H1 (cell line): Measurements from ENCODE around the gene FBXO39. TPM values are rescaled to one million over a fixed set of nuclear protein-coding genes. Genes with fewer than 3 reads are reported as not detected.

Source experiments
- CHD7 ChIP-seq: fragments of 300-600 bp; sonication (generic); IDR thresholded peaks from 2 replicates; pipeline ENCODE4 v1.7.1; 2012; ENCODE audit warnings: low read length, moderate library complexity, mild to moderate bottlenecking, inconsistent platforms; ENCODE audit not compliant: insufficient replicate concordance
- GTF2F1 ChIP-seq: IDR thresholded peaks from 2 replicates; pipeline ENCODE4 v1.6.1; 2012; ENCODE audit warnings: low read depth, low read length, improper control_type of control experiment, borderline replicate concordance
- JUND ChIP-seq: IDR thresholded peaks from 2 replicates; pipeline ENCODE4 v1.6.1; 2011; ENCODE audit warnings: mild to moderate bottlenecking, improper control_type of control experiment, low read length
- RXRA ChIP-seq: IDR thresholded peaks from 2 replicates; pipeline ENCODE4 v1.6.1; 2011; ENCODE audit warnings: low read depth, mild to moderate bottlenecking, low read length, moderate library complexity; ENCODE audit not compliant: insufficient read depth
- SIX5 ChIP-seq: IDR thresholded peaks from 2 replicates; pipeline ENCODE4 v1.6.1; 2011; ENCODE audit warnings: mild to moderate bottlenecking, low read depth, low read length
- polyA plus RNA-seq, 7 experiments: library from polyadenylated mRNA; depleted of rRNA in 3 of 7; stranded (reverse) in 5 of 7; unstranded in 2 of 7; fragments of >200 nt in 5 of 7; fragments of 200-250 nt in 2 of 7; gene quantifications; 1 replicate in 5 of 7; 2 replicates in 1 of 7; 4 replicates in 1 of 7; pipeline versions ENCODE4 v1.2.1 to v1.2.3, GENCODE V29; 2011 to 2013; ENCODE audit warnings: missing spikeins in 2 of 7, mixed read lengths in 2 of 7
- total RNA-seq: library from RNA; stranded (reverse); fragmentation: NEBNext Ultra II Directional; extraction: Animal tissue kit (Norgen Biotek cat#: 25700); gene quantifications from 2 replicates; pipeline ENCODE4 v1.2.1, GENCODE V29; 2021

The FBXO39 gene
- total and polyA plus RNA-seq, 2 of the 8 experiments (the other 6 are each of a cell fraction or from before 2014, with no cell fraction given) = 0.12 to 0.22 TPM

GRCh38 chr17:6786618-6787017, 10.6 kb downstream of the FBXO39 start (continued):
- TF ChIP-seq CHD7 = no peak
- no peak for TF ChIP-seq GTF2F1
- no peak for TF ChIP-seq SIX5
- TF ChIP-seq RXRA = no peak
- TF ChIP-seq JUND = no peak
